Measurements from ENCODE around the gene CHRNA7. TPM values are rescaled to one million over a fixed set of nuclear protein-coding genes. Genes with fewer than 3 reads are reported as not detected.

CHRNA7 gene
- total RNA-seq, result not detected

- DNase-seq, result no peak
These were observed at the start of gene CHRNA7 for GRCh38 chr15:32029862-32030781. CHRNA7 (plus strand) TSS chr15:32030515; CDS start chr15:32030595, 80 bp downstream.

DNA sequence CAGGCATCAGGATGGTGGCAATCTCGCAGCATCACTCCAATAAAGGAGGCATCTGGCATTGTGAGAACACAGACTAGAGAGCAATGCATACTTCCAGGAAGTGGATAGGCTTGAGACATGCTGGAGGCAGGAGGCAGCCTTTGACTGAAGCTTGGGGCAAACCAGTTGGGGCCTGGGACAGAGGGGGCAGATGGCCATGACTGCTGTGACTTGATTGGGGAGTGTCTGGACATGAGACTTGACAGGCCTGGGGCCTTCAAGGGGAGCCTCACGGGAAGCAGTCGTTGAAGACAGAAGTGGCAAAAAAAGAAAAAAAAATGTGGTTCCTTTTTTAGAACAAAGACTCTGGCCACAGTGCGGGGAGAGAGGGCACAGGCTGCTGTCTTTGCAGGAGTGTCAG lies 44.7 kb upstream of the CHRNA7 start:
- DNase-seq, result no peak

- DNase-seq, result no peak
These were observed 37.3 kb upstream of the CHRNA7 start for GRCh38 chr15:31993062-31993461.

- DNase-seq, result no peak
These were observed 32.6 kb upstream of the CHRNA7 start for GRCh38 chr15:31997711-31998110.

DNA sequence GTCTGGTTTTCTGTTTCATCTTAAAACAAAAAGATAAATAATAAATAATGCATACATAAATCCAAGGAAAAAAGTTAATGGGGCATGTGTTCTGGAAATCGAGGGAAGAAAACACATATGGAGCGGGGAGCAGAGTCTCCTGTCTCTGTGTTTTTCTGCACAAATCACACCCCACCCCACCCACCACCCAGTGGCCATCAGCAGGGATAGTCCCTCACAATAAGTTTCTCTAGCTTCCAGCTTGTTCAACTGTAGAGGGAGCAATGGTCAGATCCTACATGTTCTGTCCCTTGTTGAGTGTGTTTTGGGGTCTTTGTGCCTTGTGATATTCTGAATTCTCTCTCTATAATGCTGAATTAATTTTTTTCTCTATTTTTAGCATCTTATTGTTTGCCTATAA lies 26.8 kb upstream of the CHRNA7 start:
- DNase-seq, result no peak

DNA sequence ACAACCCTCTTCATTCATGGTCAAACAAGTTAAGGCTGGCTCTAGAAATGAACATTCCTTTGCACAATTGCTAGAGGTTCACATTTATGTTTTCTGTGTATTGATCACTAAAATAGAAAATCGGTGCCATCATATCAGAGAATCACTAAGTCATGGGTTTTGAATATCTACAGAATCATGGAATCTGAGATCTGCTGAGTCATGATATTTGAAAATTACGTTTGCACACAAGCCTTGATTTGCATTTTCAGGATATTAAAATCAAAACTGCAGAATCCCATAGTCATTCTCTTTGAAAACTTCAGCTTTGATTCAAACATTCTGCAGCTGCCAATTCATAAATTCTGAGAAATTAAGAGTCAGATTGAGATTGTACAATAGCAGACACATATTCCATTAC lies 26.1 kb upstream of the CHRNA7 start:
- no peak for DNase-seq

- DNase-seq, result no peak
These were observed 22.9 kb upstream of the CHRNA7 start for GRCh38 chr15:32007355-32007960.

GRCh38 chr15:32014953-32015352 lies 15.4 kb upstream of the CHRNA7 start:
- DNase-seq, result no peak

DNA sequence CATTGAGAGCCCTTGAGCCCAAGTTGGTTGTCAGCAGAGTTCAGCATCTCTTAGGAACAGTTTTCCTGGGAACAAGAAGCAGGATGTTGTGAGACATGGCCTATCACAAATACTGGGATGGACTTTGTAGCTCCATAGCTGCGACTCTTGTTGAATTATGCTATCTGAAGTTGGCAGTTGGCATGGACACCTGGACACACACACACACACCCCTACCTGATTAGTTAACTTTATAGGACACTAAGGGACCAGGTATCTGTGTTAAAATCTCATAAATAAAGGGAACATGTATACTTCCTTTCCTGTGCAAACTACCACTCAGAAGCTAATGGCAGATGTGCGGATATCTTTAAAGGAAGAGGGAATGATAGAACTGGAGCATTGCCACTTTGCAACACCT lies 10.2 kb upstream of the CHRNA7 start:
- DNase-seq, result no peak

- no peak for DNase-seq
These were observed 1.4 kb upstream of the CHRNA7 start for GRCh38 chr15:32028921-32029320.

GRCh38 chr15:32029409-32029861 lies 880 bp upstream of the CHRNA7 start:
- no peak for DNase-seq

- DNase-seq, result no peak
These were observed 480 bp downstream of the CHRNA7 start for GRCh38 chr15:32030795-32031194.

DNA sequence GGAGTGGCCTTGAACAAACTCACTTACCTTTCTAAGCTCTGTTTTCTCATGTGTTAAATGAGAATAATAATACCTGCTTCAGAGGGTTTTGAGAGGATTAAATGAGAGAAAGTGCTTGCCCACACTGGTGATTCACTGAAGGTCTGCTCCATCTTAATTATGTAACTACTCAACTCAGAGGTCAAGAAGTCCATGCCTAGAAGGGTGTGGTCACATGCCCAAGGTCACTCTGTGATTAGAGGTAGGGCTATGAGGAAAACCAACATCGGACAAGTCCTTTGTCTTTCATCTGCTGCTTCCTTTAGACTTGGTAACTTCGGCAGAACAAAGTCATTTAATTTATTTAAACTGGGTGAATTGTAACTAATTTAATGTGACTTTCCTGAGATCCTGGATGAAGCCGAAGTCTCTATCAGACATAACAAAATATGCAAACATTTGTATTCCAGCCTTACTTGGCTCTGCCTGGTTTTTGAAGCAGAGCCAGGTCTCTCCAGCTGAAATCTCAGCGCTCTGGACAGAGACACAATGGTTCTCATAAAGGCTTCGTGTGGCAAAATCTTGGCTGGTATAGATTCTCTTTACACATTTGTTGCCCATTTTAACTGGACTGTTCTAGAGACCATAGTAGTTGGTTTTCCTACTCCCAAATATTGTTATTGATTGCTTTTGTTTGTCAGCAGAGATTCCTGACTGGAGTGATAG lies 3.0 kb downstream of the CHRNA7 start:
- no peak for DNase-seq

DNA sequence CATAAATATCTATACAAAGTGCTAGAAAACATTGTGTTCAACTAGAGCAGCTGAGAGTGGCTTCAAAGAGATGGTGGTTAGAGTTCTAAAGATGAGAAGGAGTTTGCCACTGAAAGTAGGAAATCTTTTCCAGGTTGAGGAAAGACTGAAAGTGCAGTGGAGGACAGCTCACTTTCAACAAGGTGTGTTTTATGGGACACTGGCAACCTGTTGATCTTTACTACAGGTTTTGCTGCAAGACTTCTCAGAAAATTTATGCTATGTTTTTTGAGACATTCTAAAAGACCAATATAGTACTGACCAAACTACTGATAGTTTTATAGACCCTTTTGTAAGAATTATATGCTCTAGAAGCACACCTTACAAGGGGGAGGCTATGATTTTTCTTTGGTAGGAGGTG lies 3.8 kb downstream of the CHRNA7 start:
- DNase-seq, result no peak

- no peak for DNase-seq
These were observed 5.0 kb downstream of the CHRNA7 start for GRCh38 chr15:32035285-32035684.

- DNase-seq, result no peak
These were observed 6.7 kb downstream of the CHRNA7 start for GRCh38 chr15:32036971-32037370.

DNA sequence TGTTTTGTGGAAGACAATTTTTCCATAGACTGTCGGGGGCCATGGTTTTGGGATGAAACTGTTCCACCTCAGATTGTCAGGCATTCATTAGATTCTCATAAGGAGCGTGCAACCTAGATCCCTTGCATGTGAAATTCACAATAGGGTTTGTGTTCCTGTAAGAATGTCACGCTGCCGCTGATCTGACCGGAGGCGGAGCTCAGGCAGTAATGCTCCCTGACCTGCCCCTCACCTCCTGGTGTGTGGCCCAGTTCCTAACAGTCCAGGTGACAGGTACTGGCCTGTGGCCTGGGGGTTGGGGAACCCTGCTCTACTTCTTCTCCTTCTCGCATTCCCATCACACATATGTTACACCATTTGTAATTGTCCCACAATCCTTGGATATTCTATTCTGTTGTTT lies 11.0 kb downstream of the CHRNA7 start:
- DNase-seq, result no peak

GRCh38 chr15:32042269-32042972 lies 12.1 kb downstream of the CHRNA7 start:
- no peak for DNase-seq

GRCh38 chr15:32053719-32054118 lies 23.4 kb downstream of the CHRNA7 start:
- DNase-seq, result no peak

- DNase-seq, result no peak
These were observed 27.6 kb downstream of the CHRNA7 start for GRCh38 chr15:32057876-32058425.

DNA sequence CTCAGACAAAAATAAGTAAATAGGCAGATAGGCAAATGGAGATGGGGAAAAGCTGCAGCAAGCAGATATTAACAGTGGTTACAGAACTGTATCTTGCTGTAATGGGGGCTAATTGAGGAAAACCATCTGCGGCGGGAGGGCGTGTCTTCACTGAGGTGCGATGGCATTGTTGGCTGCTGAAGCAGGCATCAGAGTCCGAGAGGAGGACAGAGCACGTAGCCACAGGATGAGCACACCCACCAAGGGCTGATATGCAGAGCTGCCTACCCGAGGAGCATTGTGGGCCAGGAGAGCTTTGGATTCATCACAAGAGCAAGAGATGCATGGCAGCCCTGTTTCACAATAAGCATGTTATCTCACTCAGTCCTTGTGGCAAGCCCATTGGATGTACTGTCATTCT lies 30.4 kb downstream of the CHRNA7 start:
- no peak for DNase-seq

- no peak for DNase-seq
These were observed 36.8 kb downstream of the CHRNA7 start for GRCh38 chr15:32067115-32067514.

All from effector CD4-positive, alpha-beta T cell (primary cell).